T-helper 1 cell treated with Interleukin-12 subunit alpha and Interleukin-12 subunit beta and Interleukin-4 antibody, amounts not matched to agents 30 μg/mL and 1 μg/mL, for 36 hours (primary cell): Measurements from ENCODE around the gene FAM180B.
"Not testable (repeated sequence)": the region's sequence is repeated elsewhere in the genome, so short reads cannot be mapped to it uniquely, and the experiment has no call there.

Source experiments
- H3K27ac Mint-ChIP-seq: one replicate; pipeline ENCODE4 v1.8.0; 2021; ENCODE audit warnings: mild to moderate bottlenecking, mixed read lengths
- H3K27me3 Mint-ChIP-seq: one replicate; pipeline ENCODE4 v1.8.0; 2021; ENCODE audit warnings: low read depth, mixed read lengths
- H3K36me3 Mint-ChIP-seq: one replicate; pipeline ENCODE4 v1.8.0; 2021; ENCODE audit warnings: low read depth, mixed read lengths
- H3K4me1 Mint-ChIP-seq: one replicate; pipeline ENCODE4 v1.8.0; 2021; ENCODE audit warnings: low read depth, mixed read lengths
- H3K4me3 Mint-ChIP-seq: one replicate; pipeline ENCODE4 v1.8.0; 2021; ENCODE audit warnings: mild to moderate bottlenecking, moderate library complexity, mixed read lengths
- H3K9me3 Mint-ChIP-seq: one replicate; pipeline ENCODE4 v1.8.0; 2021; ENCODE audit warnings: mixed read lengths

Gene FAM180B

DNA sequence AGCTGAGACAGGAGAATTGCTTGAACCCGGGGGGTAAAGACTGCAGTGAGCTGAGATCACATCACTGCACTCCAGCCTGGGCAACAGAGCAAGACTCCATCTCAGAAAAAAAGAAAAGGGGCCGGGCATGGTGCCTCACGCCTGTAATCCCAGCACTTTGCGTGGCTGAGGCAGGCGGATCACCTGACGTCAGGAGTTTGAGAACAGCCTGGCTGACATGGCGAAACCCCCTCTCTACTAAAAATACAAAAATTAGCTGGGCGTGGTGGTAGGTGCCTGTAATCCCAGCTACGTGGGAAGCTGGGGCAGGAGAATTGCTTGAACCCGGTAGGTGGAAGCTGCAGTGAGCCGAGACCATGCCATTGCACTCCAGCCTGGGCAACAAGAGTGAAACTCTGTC, 49.9 kb downstream of the FAM180B start:
- H3K27me3 Mint-ChIP-seq, H3K4me1 Mint-ChIP-seq, H3K4me3 Mint-ChIP-seq, H3K9me3 Mint-ChIP-seq, H3K27ac Mint-ChIP-seq: not testable (repeated sequence)
- H3K36me3 Mint-ChIP-seq = peaks cover 37% of the 10 kb centered on the region
